T-cell (primary cell): Measurements from ENCODE around the gene APOL4. TPM values are rescaled to one million over a fixed set of nuclear protein-coding genes. Genes with fewer than 3 reads are reported as not detected.

ENCODE experiments used
- ATAC-seq, 4 experiments: fragments of 200-7000 bp in 3 of 4; fragments of 150-1000 bp in 1 of 4; cut with Tn5 transposase; replicated peaks in 1 of 4; 1 replicate in 3 of 4; 2 replicates in 1 of 4; pipeline ENCODE4 v1.10.0; 2021; ENCODE audit warnings: moderate library complexity in 3 of 4, mild to moderate bottlenecking in 2 of 4, moderate number of reproducible peaks in 1 of 4
- CTCF ChIA-PET, 2 donors: fragments of 300-600 bp; sonication (Branson Sonifier 250); formaldehyde crosslinking; loops; one replicate each; lab custom pipeline; 2022; ENCODE audit warnings: antibody characterized with exemption in 2 of 2; lab: Charles Lee
- POLR2A ChIA-PET, 2 donors: fragments of 300-600 bp; sonication (Branson Sonifier 250); formaldehyde crosslinking; loops; one replicate each; lab custom pipeline; 2022; ENCODE audit warnings: antibody characterized with exemption in 2 of 2; lab: Charles Lee
- DNase-seq, 35 experiments: peaks; one replicate each; pipeline versions ENCODE4 v3.0.0 to v3.0.0-alpha.2; 2013 to 2023
- H3K27ac ChIP-seq: one replicate; pipeline ENCODE4 v1.5.1; 2013; ENCODE audit warnings: low read length
- H3K27me3 ChIP-seq, 2 experiments: replicated peaks in 1 of 2; 1 replicate in 1 of 2; 2 replicates in 1 of 2; pipeline versions ENCODE4 v1.6.1 to v1.7.0; 2013; ENCODE audit warnings: low read length in 1 of 2, mixed read lengths in 1 of 2; ENCODE audit not compliant: control insufficient read depth in 2 of 2, insufficient read depth in 2 of 2; ENCODE audit errors: extremely low read depth in 1 of 2
- H3K36me3 ChIP-seq, 2 donors: 1 replicate in 1 of 2; 2 replicates in 1 of 2; pipeline versions ENCODE4 v1.6.1 to v1.7.0; 2013; ENCODE audit warnings: low read length in 1 of 2; ENCODE audit not compliant: control insufficient read depth in 2 of 2, insufficient read depth in 1 of 2; ENCODE audit errors: extremely low read depth in 1 of 2
- H3K4me1 ChIP-seq, 2 experiments: 1 replicate in 1 of 2; 2 replicates in 1 of 2; pipeline versions ENCODE4 v1.6.1 to v1.7.0; 2013; ENCODE audit warnings: low read length in 2 of 2, mixed read lengths in 1 of 2; ENCODE audit not compliant: insufficient read depth in 2 of 2, control insufficient read depth in 1 of 2; ENCODE audit errors: extremely low read depth in 1 of 2
- H3K4me3 ChIP-seq, 2 donors: 1 replicate in 1 of 2; 2 replicates in 1 of 2; pipeline versions ENCODE4 v1.5.1 to v1.7.0; 2013; ENCODE audit warnings: mild to moderate bottlenecking in 2 of 2, low read length in 1 of 2, moderate library complexity in 1 of 2; ENCODE audit not compliant: control insufficient read depth in 1 of 2; ENCODE audit errors: extremely low read depth in 1 of 2
- H3K9me3 ChIP-seq: 2 replicates; pipeline ENCODE4 v1.7.0; 2013
- H3K27ac Mint-ChIP-seq, 2 donors: one replicate each; pipeline ENCODE4 v1.8.0; 2020 to 2021; ENCODE audit warnings: mild to moderate bottlenecking in 2 of 2, mixed read lengths in 2 of 2
- H3K27me3 Mint-ChIP-seq, 2 donors: one replicate each; pipeline ENCODE4 v1.8.0; 2021 to 2022; ENCODE audit warnings: mixed read lengths in 2 of 2
- H3K36me3 Mint-ChIP-seq: one replicate; pipeline ENCODE4 v1.8.0; 2021; ENCODE audit warnings: mixed read lengths
- H3K4me1 Mint-ChIP-seq, 3 donors: one replicate each; pipeline ENCODE4 v1.8.0; 2020 to 2022; ENCODE audit warnings: mixed read lengths in 3 of 3, mild to moderate bottlenecking in 1 of 3
- H3K4me3 Mint-ChIP-seq, 3 donors: one replicate each; pipeline ENCODE4 v1.8.0; 2020 to 2022; ENCODE audit warnings: mild to moderate bottlenecking in 3 of 3, mixed read lengths in 3 of 3, moderate library complexity in 3 of 3
- H3K9me3 Mint-ChIP-seq, 3 donors: one replicate each; pipeline ENCODE4 v1.8.0; 2020 to 2022; ENCODE audit warnings: mixed read lengths in 3 of 3
- WGBS: methylation state at CpG from one replicate; pipeline ENCODE4 v1.1.5; 2013; ENCODE audit warnings: missing lambda C conversion rate; ENCODE audit not compliant: insufficient coverage; 5-methylcytosine and 5-hydroxymethylcytosine counted together
- total RNA-seq, 35 experiments: library from RNA in 6 of 35; stranded (reverse) in 6 of 35; fragments of 120-200 nt in 1 of 35; gene quantifications; one replicate each; pipeline versions ENCODE4 v1.2.1 to v1.2.4 and lab custom pipeline; 2013 to 2026

Gene APOL4
- total RNA-seq, 5 donors from 2014 or later (not counting 1 experiment from before 2014, with no cell fraction given): 0.22 to 0.72 TPM; not detected in 3

- H3K27me3 ChIP-seq: peaks cover 0 to 6% of the 10 kb centered on the region in 2 experiments
- Mint-ChIP-seq H3K9me3 (no peaks in the 10 kb centered on the region), H3K36me3 (peaks cover 25% of the 10 kb centered on the region), H3K27ac (peak overlapping the region in 1 of 2 donors; percentile 60), H3K4me3 (peak overlapping the region in 1 of 3 donors; percentile 13), H3K27me3 (peaks cover 5 to 9% of the 10 kb centered on the region in 2 donors), H3K4me1 (peaks cover 6 to 20% (median 8%) of the 10 kb centered on the region in 3 donors)
- 86% methylated on average over 7 of the region's 9 CpGs for WGBS
- no peaks in the 10 kb centered on the region for H3K9me3 ChIP-seq
- H3K4me3 ChIP-seq: no peak overlapping the region
- peaks cover 2 to 12% of the 10 kb centered on the region in 2 donors for H3K36me3 ChIP-seq
- DNase-seq (no peak), ATAC-seq (no peak)
- H3K27ac ChIP-seq: no peak overlapping the region
- ChIA-PET POLR2A (no interaction called here), CTCF (interaction anchor here in 1 of 2 donors (0.6 kb wide), 1 partner anchor 66 kb away, joined by 3 read pairs; no protein-coding TSS in a partner anchor)
- H3K4me1 ChIP-seq: peaks cover 0 to 5% of the 10 kb centered on the region in 2 experiments
Observed at GRCh38 chr22:36222887-36223450, 21.4 kb upstream of the APOL4 start.

DNA sequence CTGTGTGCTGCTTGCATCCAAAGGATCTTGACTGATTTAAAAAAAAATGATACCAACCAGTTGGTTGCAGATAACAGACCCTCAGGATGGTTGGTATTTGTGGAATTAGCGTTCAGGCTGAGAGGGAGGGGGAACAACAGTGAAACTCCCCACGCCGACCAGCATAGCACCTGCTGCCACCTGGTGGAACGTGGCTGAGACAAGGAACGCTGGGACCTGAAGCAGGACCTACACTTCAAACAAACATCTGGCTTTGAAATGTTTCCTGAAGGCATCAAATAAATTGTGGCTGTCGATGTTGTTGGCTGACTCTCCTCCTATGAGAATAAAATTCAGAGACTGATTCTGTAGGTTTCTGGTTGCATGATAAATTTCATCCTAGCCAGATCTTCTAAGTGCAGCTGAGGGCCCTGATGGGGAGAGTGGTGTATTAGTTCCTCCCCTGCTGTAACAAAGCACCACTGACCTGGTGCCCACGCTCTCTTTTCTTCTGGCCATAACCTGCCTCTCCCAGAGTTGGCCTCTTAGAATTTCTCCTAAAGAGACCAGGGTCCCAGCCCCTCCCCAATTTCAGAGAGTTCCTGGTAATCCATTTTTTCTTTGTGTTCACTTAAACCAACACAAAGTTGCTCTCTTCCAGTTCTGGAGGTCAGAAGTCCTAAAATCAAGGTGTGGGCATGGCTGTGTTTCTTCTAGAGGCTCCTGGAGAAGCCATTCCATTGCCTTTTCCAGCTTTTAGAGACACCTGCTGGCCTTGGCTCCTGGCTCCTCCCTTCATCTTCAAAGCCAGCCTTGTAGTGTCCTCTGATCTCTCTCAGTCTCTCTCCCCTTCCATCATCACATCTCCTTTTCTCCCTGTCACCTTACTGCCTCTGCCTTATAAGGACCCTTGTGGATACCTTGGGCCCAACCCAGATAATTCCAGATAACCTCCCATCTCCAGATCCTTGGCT lies 20.5 kb upstream of the APOL4 start:
- H3K4me3 ChIP-seq: no peak overlapping the region
- Mint-ChIP-seq H3K4me1 (peaks cover 6 to 20% (median 8%) of the 10 kb centered on the region in 3 donors), H3K27ac (peak overlapping the region in 1 of 2 donors; percentile 48), H3K36me3 (peaks cover 18% of the 10 kb centered on the region), H3K4me3 (peak overlapping the region; percentile 14 to 75 (median 32)), H3K27me3 (peaks cover 9 to 15% of the 10 kb centered on the region in 2 donors), H3K9me3 (no peaks in the 10 kb centered on the region)
- ChIA-PET CTCF (interaction anchor here (0.6 to 1.5 kb wide), 6 partner anchors 17 to 378 kb away, joined by 3 to 4 read pairs (median 3); partner anchors contain the start of gene APOL2 (in 1 of the 2)), POLR2A (no interaction called here)
- ATAC-seq (peak; percentile 81 to 89 (median 84)), DNase-seq (peak in 29 of 35 experiments; percentile 16 to 69 (median 40))
- no peaks in the 10 kb centered on the region for H3K9me3 ChIP-seq
- H3K36me3 ChIP-seq: peaks cover 0 to 4% of the 10 kb centered on the region in 2 donors
- H3K27me3 ChIP-seq: peaks cover 0 to 9% of the 10 kb centered on the region in 2 experiments
- peaks cover 0 to 5% of the 10 kb centered on the region in 2 experiments for H3K4me1 ChIP-seq
- H3K27ac ChIP-seq: no peak overlapping the region
- WGBS: no CpG with 5 or more reads among the region's 7 CpGs

DNA sequence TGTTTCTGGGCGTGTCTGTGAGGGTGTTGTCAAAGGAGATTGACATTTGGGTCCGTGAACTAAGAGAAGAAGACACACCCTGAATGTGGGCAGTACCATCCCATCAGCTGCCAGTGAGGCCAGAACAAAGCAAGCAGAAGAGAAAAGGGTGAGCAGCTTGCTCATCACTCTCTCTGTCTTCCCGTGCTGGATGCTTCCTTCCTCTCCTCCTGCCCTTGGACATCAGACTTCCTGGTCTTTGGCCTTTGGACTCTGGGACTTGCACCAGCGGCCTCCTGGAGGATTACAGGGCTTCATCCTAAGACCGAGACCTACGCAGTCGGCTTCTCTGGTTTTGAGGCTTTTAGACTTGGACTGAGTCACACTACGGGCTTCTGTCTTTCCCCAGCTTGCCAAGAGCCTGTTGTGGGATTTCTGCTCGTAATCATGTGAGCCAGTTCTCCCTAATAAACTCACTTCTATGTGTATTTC lies 18.9 kb upstream of the APOL4 start:
- Histone ChIP-seq H3K9me3 (no peaks in the 10 kb centered on the region), H3K4me3 (no peak overlapping the region), H3K27me3 (peaks cover 0 to 12% of the 10 kb centered on the region in 2 experiments), H3K4me1 (peaks cover 0 to 5% of the 10 kb centered on the region in 2 experiments), H3K36me3 (no peaks in the 10 kb centered on the region), H3K27ac (no peak overlapping the region)
- ChIA-PET POLR2A (no interaction called here), CTCF (interaction anchor here in 1 of 2 donors (1.5 kb wide), 1 partner anchor 26 kb away, joined by 3 read pairs; no protein-coding TSS in a partner anchor)
- Mint-ChIP-seq H3K27ac (no peak overlapping the region), H3K27me3 (peaks cover 14 to 23% of the 10 kb centered on the region in 2 donors), H3K4me1 (peaks cover 6 to 20% (median 8%) of the 10 kb centered on the region in 3 donors), H3K36me3 (peaks cover 5% of the 10 kb centered on the region), H3K9me3 (no peaks in the 10 kb centered on the region), H3K4me3 (no peak overlapping the region)
- DNase-seq (no peak), ATAC-seq (no peak)
- WGBS: 71% methylated on average over 4 of the region's 9 CpGs

DNA sequence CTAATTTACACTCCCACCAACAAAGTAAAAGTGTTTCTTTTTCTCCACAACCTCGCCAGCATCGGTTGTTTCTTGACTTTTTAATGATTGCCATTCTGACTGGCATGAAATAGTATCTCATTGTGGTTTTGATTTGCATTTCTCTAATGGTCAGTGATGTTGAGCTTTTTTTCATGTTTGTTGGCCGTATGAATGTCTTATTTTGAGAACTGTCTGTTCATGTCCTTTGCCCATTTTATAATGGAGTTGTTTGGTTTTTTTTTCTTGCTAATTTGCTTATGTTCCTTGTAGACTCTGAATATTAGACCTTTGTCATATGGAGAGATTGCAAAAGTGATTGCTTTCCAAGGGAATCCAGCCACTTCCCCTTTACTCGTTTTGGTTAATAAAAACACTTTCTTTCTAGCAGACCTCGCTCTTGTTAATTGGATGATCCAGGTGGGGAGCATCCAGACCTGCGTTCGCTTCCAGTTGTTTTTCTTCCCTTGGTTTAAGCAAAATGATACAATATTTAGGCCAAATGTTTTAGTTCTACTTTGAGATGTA lies 17.1 kb upstream of the APOL4 start:
- Mint-ChIP-seq H3K27me3 (peaks cover 24 to 26% of the 10 kb centered on the region in 2 donors), H3K9me3 (no peaks in the 10 kb centered on the region), H3K4me1 (peaks cover 6 to 20% (median 8%) of the 10 kb centered on the region in 3 donors), H3K27ac (no peak overlapping the region), H3K36me3 (no peaks in the 10 kb centered on the region), H3K4me3 (no peak overlapping the region)
- CTCF ChIA-PET: interaction anchor here in 1 of 2 donors (1.1 kb wide), 1 partner anchor 74 kb away, joined by 6 read pairs; no protein-coding TSS in a partner anchor
- DNase-seq: no peak
- peaks cover 0 to 12% of the 10 kb centered on the region in 2 experiments for H3K27me3 ChIP-seq
- 86% methylated on average over 1 of the region's 7 CpGs for WGBS
- no peak overlapping the region for H3K4me3 ChIP-seq
- peaks cover 0 to 5% of the 10 kb centered on the region in 2 experiments for H3K4me1 ChIP-seq
- H3K27ac ChIP-seq: no peak overlapping the region
- ATAC-seq: no peak
- POLR2A ChIA-PET: interaction anchor here in 1 of 2 donors (0.8 kb wide), 1 partner anchor 220 kb away, joined by 5 read pairs; no protein-coding TSS in a partner anchor
- no peaks in the 10 kb centered on the region for H3K36me3 ChIP-seq
- no peaks in the 10 kb centered on the region for H3K9me3 ChIP-seq

DNA sequence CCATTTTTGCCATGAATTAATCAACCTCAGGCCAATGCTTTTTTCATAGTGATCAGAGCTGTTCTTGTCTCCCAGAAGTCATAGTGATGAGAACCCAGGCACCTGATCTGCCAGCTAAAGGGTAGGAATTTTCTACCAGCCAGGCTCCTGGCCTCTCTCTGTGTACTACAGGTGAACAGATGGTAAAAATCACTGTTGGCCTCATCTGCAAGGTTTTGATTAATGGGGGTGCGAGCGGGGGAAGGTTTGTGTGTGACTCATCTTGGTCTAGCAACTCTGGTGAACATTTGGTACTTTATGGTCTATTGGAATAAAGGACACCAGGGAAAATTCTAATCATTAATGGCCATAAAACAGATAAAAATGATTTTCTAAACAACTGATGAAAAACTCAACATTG lies 14.4 kb upstream of the APOL4 start:
- Histone ChIP-seq H3K4me1 (no peaks in the 10 kb centered on the region), H3K27me3 (peaks cover 0 to 26% of the 10 kb centered on the region in 2 experiments), H3K36me3 (no peaks in the 10 kb centered on the region), H3K9me3 (no peaks in the 10 kb centered on the region), H3K4me3 (no peak overlapping the region), H3K27ac (no peak overlapping the region)
- Mint-ChIP-seq H3K4me1 (peaks cover 4 to 6% (median 5%) of the 10 kb centered on the region in 3 donors), H3K9me3 (no peaks in the 10 kb centered on the region), H3K36me3 (no peaks in the 10 kb centered on the region), H3K4me3 (no peak overlapping the region), H3K27me3 (peaks cover 44 to 46% of the 10 kb centered on the region in 2 donors), H3K27ac (no peak overlapping the region)
- WGBS: no CpG with 5 or more reads among the region's 2 CpGs
- no peak for ATAC-seq
- ChIA-PET CTCF (interaction anchor here in 1 of 2 donors (0.9 kb wide), 1 partner anchor 145 kb away, joined by 3 read pairs; no protein-coding TSS in a partner anchor), POLR2A (no interaction called here)
- DNase-seq: no peak
